Measurements from ENCODE around the gene HMG20A. TPM values are rescaled to one million over a fixed set of nuclear protein-coding genes. Genes with fewer than 3 reads are reported as not detected.

HMG20A gene
- total and polyA plus RNA-seq, 9 of the 15 experiments (the other 6 are each of a cell fraction or from before 2014, with no cell fraction given), result 25.0 to 68.1 (median 38.9) TPM

GRCh38 chr15:77420610-77421369 lies at the start of gene HMG20A (continued):
- TF ChIP-seq, protein P1, sequence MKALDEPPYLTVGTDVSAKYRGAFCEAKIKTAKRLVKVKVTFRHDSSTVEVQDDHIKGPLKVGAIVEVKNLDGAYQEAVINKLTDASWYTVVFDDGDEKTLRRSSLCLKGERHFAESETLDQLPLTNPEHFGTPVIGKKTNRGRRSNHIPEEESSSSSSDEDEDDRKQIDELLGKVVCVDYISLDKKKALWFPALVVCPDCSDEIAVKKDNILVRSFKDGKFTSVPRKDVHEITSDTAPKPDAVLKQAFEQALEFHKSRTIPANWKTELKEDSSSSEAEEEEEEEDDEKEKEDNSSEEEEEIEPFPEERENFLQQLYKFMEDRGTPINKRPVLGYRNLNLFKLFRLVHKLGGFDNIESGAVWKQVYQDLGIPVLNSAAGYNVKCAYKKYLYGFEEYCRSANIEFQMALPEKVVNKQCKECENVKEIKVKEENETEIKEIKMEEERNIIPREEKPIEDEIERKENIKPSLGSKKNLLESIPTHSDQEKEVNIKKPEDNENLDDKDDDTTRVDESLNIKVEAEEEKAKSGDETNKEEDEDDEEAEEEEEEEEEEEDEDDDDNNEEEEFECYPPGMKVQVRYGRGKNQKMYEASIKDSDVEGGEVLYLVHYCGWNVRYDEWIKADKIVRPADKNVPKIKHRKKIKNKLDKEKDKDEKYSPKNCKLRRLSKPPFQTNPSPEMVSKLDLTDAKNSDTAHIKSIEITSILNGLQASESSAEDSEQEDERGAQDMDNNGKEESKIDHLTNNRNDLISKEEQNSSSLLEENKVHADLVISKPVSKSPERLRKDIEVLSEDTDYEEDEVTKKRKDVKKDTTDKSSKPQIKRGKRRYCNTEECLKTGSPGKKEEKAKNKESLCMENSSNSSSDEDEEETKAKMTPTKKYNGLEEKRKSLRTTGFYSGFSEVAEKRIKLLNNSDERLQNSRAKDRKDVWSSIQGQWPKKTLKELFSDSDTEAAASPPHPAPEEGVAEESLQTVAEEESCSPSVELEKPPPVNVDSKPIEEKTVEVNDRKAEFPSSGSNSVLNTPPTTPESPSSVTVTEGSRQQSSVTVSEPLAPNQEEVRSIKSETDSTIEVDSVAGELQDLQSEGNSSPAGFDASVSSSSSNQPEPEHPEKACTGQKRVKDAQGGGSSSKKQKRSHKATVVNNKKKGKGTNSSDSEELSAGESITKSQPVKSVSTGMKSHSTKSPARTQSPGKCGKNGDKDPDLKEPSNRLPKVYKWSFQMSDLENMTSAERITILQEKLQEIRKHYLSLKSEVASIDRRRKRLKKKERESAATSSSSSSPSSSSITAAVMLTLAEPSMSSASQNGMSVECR (CRISPR knock-in tag; IDR thresholded peaks at IDR 0.05), result 0 out of 2 replicates have a peak, but pooled peaks have one; percentile 51
- TF ChIP-seq, protein P2, sequence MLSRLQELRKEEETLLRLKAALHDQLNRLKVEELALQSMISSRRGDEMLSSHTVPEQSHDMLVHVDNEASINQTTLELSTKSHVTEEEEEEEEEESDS (CRISPR knock-in tag; IDR thresholded peaks at IDR 0.05), result no peak
- peak; percentile 96 for TF ChIP-seq PHF8 (IDR thresholded peaks at IDR 0.05; ENCODE audit: borderline replicate concordance, low read length)
- TF ChIP-seq RBM39 (optimal IDR thresholded peaks at IDR 0.05; ENCODE audit: low read depth, low read length), result no peak
- TF ChIP-seq MCM2 (IDR thresholded peaks at IDR 0.05; ENCODE audit: low read depth), result no peak
- peak; percentile 59; the same call in 1 of the 2 replicates for TF ChIP-seq NCOR1 (IDR thresholded peaks at IDR 0.05)
- no peak for TF ChIP-seq XRCC4 (IDR thresholded peaks at IDR 0.05; ENCODE audit: extremely low read depth, insufficient read depth, insufficient read length)
- TF ChIP-seq REST (IDR thresholded peaks at IDR 0.05; ENCODE audit: borderline replicate concordance), result no peak
- TF ChIP-seq REST (CRISPR knock-in tag; IDR thresholded peaks at IDR 0.05; ENCODE audit: low read depth), result no peak
- no peak for TF ChIP-seq GTF2F1 (IDR thresholded peaks at IDR 0.05; ENCODE audit: low read depth, low read length)
- TF ChIP-seq ZNF3 (CRISPR knock-in tag; IDR thresholded peaks at IDR 0.05), result no peak
- TF ChIP-seq PREB (CRISPR knock-in tag; IDR thresholded peaks at IDR 0.05), result no peak
- no peak for TF ChIP-seq CBX5 (IDR thresholded peaks at IDR 0.05; ENCODE audit: borderline replicate concordance, low read depth)
